SIG-M5 (cell line): ENCODE measurements around the gene KBTBD12.
"Not testable (repeated sequence)": the region's sequence is repeated elsewhere in the genome, so short reads cannot be mapped to it uniquely, and the experiment has no call there.

Source experiments
- DNase-seq: peaks from one replicate; lab custom pipeline; 2025; lab: John Stamatoyannopoulos, UW

Gene KBTBD12, protein sequence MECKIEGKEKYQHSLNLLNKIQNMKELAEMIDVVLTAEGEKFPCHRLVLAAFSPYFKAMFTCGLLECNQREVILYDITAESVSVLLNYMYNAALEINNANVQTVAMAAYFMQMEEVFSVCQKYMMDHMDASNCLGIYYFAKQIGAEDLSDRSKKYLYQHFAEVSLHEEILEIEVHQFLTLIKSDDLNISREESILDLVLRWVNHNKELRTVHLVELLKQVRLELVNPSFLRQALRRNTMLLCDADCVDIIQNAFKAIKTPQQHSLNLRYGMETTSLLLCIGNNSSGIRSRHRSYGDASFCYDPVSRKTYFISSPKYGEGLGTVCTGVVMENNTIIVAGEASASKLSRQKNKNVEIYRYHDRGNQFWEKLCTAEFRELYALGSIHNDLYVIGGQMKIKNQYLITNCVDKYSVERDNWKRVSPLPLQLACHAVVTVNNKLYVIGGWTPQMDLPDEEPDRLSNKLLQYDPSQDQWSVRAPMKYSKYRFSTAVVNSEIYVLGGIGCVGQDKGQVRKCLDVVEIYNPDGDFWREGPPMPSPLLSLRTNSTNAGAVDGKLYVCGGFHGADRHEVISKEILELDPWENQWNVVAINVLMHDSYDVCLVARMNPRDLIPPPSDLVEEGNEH

GRCh38 chr3:127915115-127915936, at the start of gene KBTBD12:
Gene KBTBD12, plus strand, starts transcription at chr3:127915232. Its CDS starts 7,830 bp downstream, at chr3:127923062.
- no peak for DNase-seq

- no peak for DNase-seq
These were observed 49.1 kb upstream of the KBTBD12 start for GRCh38 chr3:127865941-127866340.

- DNase-seq: no peak
These were observed 47.6 kb upstream of the KBTBD12 start for GRCh38 chr3:127867412-127867811.

DNA sequence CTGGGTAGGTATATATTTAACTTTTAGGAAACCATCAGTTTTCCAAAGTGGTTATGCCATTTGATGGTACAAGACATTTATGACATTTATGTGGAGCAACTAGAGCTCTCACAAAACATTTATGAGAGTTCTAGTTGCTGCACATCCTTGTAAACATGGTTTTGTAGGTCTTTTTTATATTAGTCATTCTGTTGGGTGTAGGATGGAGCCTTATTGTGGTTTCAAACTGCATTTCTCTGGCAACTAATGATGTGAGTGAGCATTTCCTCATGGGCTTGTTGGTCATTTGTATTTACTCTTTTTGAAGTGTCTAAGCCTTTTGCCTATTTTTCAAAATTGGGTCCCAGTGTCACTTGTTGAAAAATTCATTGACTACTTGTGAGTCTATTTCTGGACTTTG, 47.0 kb upstream of the KBTBD12 start:
- no peak for DNase-seq

- DNase-seq: no peak
These were observed 44.9 kb upstream of the KBTBD12 start for GRCh38 chr3:127870156-127870555.

- not testable (repeated sequence) for DNase-seq
These were observed 40.9 kb upstream of the KBTBD12 start for GRCh38 chr3:127874097-127874496.

DNA sequence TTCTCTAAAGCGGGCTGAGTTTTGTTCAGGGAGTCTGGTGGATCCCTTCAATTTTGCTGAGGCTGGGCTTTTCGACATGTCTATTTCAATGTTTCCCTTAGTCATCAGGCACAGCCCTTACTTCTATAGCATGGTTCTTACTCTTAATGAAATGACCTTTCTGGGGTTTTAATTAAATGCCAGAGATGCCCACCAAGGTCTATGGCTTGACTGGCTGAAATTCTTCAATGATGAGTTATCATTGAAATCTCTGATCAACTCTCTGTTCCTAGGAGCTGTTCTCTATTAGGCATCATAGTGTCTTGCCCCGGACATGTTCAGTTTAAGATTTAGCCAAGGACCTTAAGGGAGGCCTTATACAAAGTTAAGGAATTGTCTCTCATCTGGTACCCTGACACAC, 33.4 kb upstream of the KBTBD12 start:
- DNase-seq: no peak

GRCh38 chr3:127884041-127884440, 31.0 kb upstream of the KBTBD12 start:
- DNase-seq: no peak

- DNase-seq: no peak
These were observed 28.6 kb upstream of the KBTBD12 start for GRCh38 chr3:127886231-127886955.

DNA sequence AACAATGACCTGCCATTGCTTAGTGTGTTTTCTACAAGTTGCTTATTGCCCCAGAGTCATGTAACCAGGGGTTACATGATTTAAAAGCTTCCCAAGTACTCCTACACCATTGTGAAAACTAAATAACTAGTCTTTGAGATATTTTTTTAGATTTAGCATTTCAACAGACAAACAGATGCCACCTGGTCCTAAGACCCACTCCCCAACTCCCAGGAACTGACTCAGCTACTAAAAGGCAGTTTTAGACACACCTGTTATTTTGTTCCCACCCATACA, 28.1 kb upstream of the KBTBD12 start:
- no peak for DNase-seq

- no peak for DNase-seq
These were observed 27.7 kb upstream of the KBTBD12 start for GRCh38 chr3:127887321-127887720.

- no peak for DNase-seq
These were observed 26.9 kb upstream of the KBTBD12 start for GRCh38 chr3:127888156-127888555.

DNA sequence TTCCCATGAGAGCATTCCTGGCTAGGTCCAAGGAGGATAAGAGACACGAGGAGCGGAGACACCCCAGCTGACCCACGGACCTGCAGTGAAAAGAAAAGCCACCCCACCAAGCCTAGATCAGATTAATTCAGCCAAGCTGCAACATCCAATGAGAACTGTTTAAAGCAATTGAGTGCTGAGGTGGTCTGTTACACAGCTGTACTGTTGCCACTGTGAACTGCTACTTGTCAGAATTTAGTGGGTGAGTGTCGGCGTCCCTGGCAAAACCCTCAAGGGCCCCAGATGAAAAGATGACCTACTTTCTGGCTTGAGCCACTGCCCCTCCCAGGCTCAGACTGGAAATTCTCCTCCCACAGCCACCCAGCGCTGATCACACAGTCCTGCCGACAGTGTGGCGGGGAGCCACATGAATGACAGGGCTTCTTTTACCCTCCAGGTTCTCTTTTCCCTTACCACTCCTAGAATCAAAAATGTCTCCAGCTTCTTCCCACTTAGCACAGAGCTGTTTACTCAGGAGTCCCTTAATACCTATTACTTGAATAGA, 26.4 kb upstream of the KBTBD12 start:
- DNase-seq: no peak

DNA sequence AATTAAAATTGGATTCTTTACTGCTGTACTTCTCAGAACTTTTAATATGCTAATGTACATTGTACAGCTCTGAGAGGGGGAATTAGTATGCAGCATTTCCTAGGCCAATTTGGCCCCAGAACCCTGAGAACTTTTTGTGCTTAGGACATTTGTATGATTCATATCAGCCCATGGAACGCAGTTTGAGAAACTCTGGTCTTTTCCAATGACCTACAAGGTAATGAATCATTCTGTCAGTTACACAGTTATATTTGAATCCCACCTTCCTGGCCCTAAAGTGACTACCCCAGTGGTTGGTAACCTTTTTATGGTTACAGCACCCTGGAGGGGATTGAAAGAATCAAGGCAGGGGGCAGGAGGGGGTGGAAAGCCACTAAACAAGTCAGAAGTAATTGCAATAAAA, 25.6 kb upstream of the KBTBD12 start:
- DNase-seq: no peak

DNA sequence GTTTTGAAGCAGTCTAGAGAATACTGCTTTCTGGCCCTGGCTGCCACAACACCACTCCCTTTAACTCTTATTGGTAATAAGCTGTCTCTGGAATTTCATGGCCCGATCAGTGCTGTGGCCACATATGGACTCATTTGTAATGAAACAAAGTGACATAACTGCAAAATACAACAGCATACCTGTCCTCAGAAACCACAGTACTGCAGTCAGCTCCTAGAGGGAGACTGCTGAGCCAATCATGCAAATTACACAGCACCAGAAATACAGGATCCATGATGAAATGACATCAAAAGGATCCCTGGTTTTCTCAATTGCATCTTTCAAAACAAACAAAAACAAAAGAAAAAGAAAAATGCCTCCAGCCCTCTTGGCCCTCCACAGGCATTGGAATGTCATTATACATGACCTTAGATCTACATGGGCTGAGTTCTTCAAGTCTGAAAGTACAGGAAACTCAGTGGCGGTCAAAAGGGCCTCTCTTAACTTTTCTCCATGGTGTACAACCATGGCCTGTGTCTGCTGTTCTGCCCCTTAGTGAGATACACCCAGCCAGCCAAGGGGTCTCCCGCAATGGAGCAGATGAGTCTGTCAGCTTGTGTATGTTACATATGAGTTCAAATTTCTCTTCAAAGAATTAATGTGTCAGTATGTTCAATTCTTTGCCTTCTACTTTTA, 24.9 kb upstream of the KBTBD12 start:
- no peak for DNase-seq

GRCh38 chr3:127890651-127891290, 24.3 kb upstream of the KBTBD12 start:
- DNase-seq: not testable (repeated sequence)

- DNase-seq: no peak
These were observed 20.6 kb upstream of the KBTBD12 start for GRCh38 chr3:127894481-127894880.

GRCh38 chr3:127899200-127899599, 15.8 kb upstream of the KBTBD12 start:
- no peak for DNase-seq

- no peak for DNase-seq
These were observed 15.3 kb upstream of the KBTBD12 start for GRCh38 chr3:127899766-127900165.

- DNase-seq: no peak
These were observed 14.5 kb upstream of the KBTBD12 start for GRCh38 chr3:127900536-127900935.

- DNase-seq: no peak
These were observed 12.5 kb upstream of the KBTBD12 start for GRCh38 chr3:127902486-127902885.
